Measurements from ENCODE around the gene BOK. TPM values are rescaled to one million over a fixed set of nuclear protein-coding genes. Genes with fewer than 3 reads are reported as not detected.

Gene BOK
- total RNA-seq, 1 donor from 2014 or later: 64.9 TPM

- FAIRE-seq (no peak), DNase-seq (ENCODE audit: low read depth) (no peak)
- H2AFZ ChIP-seq (ENCODE audit: low read depth, low read length): no peak overlapping the region
- peaks cover 9% of the 10 kb centered on the region for H3K4me1 ChIP-seq (ENCODE audit: insufficient read depth, low read length)
- no peaks in the 10 kb centered on the region for H3K79me2 ChIP-seq (ENCODE audit: insufficient read depth, low read length)
- no peaks in the 10 kb centered on the region for H3K36me3 ChIP-seq (ENCODE audit: insufficient read depth, low read length)
- no peak overlapping the region for H3K9ac ChIP-seq (ENCODE audit: low read length)
- H3K27me3 ChIP-seq (ENCODE audit: insufficient read depth, low read length): no peaks in the 10 kb centered on the region
- no peak overlapping the region for H3K27ac Mint-ChIP-seq (ENCODE audit: unreplicated experiment)
- no peak overlapping the region for H3K4me3 ChIP-seq (ENCODE audit: insufficient read depth, low read depth, low read length)
- no peaks in the 10 kb centered on the region for H3K9me3 Mint-ChIP-seq (ENCODE audit: unreplicated experiment)
- H3K9me3 ChIP-seq (ENCODE audit: insufficient read depth, low read depth, low read length): no peaks in the 10 kb centered on the region
- H4K20me1 ChIP-seq (ENCODE audit: insufficient read depth, low read length): no peaks in the 10 kb centered on the region
- H3K36me3 Mint-ChIP-seq (ENCODE audit: low read depth, unreplicated experiment): peaks cover 4% of the 10 kb centered on the region
- H3K27ac ChIP-seq (ENCODE audit: low read depth, low read length): no peak overlapping the region
- H3K4me2 ChIP-seq (ENCODE audit: low read length): no peak overlapping the region
- TF ChIP-seq EZH2 (IDR thresholded peaks at IDR 0.05; ENCODE audit: insufficient read depth, low read length) (no peak), CTCF (IDR thresholded peaks at IDR 0.05; ENCODE audit: insufficient read depth, low read depth, low read length) (no peak)
- peaks cover 7% of the 10 kb centered on the region for H3K4me1 Mint-ChIP-seq (ENCODE audit: low read depth, unreplicated experiment)
- peaks cover 5% of the 10 kb centered on the region for H3K27me3 Mint-ChIP-seq (ENCODE audit: low read depth, unreplicated experiment)
- H3K4me3 Mint-ChIP-seq (ENCODE audit: unreplicated experiment): no peak overlapping the region
Measured at GRCh38 chr2:241551998-241552737, 6.4 kb upstream of the BOK start.

DNA sequence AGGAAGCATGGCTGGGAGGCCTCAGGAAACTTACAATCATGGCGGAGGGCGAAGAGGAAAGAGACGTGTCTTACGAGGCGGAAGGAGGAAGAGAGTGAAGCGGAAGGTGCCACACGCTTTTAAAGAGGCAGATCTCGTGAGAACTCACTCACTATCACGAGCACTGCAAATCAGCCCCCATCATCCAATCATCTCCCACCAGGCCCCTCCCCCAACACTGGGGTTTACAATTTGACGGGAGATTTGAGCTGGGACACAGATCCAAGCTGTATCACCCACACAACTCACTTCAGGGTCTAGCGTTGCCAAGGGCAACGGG is 5.1 kb upstream of the BOK start:
- FAIRE-seq (no peak), DNase-seq (ENCODE audit: low read depth) (no peak)
- Histone ChIP-seq H3K27ac (ENCODE audit: low read depth, low read length) (no peak overlapping the region), H2AFZ (ENCODE audit: low read depth, low read length) (no peak overlapping the region), H3K4me3 (ENCODE audit: insufficient read depth, low read depth, low read length) (no peak overlapping the region), H4K20me1 (ENCODE audit: insufficient read depth, low read length) (no peaks in the 10 kb centered on the region), H3K4me1 (ENCODE audit: insufficient read depth, low read length) (no peaks in the 10 kb centered on the region), H3K9ac (ENCODE audit: low read length) (no peak overlapping the region), H3K27me3 (ENCODE audit: insufficient read depth, low read length) (no peaks in the 10 kb centered on the region), H3K4me2 (ENCODE audit: low read length) (no peak overlapping the region), H3K36me3 (ENCODE audit: insufficient read depth, low read length) (no peaks in the 10 kb centered on the region), H3K9me3 (ENCODE audit: insufficient read depth, low read depth, low read length) (no peaks in the 10 kb centered on the region), H3K79me2 (ENCODE audit: insufficient read depth, low read length) (no peaks in the 10 kb centered on the region)
- Mint-ChIP-seq H3K4me1 (ENCODE audit: low read depth, unreplicated experiment) (peaks cover 9% of the 10 kb centered on the region), H3K9me3 (ENCODE audit: unreplicated experiment) (peaks cover 1% of the 10 kb centered on the region), H3K27ac (ENCODE audit: unreplicated experiment) (no peak overlapping the region), H3K4me3 (ENCODE audit: unreplicated experiment) (no peak overlapping the region), H3K27me3 (ENCODE audit: low read depth, unreplicated experiment) (peaks cover 5% of the 10 kb centered on the region), H3K36me3 (ENCODE audit: low read depth, unreplicated experiment) (peaks cover 4% of the 10 kb centered on the region)
- TF ChIP-seq CTCF (IDR thresholded peaks at IDR 0.05; ENCODE audit: insufficient read depth, low read depth, low read length) (no peak), EZH2 (IDR thresholded peaks at IDR 0.05; ENCODE audit: insufficient read depth, low read length) (no peak)

DNA sequence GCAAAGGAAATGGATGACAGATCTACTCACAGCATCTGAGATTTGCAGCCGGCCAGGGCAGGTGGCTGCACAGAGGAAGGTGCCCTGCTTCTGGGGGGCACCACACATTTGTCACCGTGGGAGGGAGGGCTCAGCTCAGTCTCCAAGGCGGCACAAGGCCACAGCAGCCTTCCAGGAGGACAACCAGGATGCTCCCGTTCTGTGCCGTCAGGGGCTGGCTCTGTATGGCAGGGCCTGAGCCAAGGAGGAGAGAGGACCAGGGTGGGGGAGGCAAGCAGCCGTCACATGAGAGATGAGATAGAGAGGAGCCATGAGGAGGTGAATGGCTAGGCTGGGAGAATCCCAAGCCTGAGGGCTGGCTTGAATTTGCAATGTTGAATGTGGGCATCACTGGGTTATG is 4.6 kb upstream of the BOK start:
- H3K9me3 ChIP-seq (ENCODE audit: insufficient read depth, low read depth, low read length): no peaks in the 10 kb centered on the region
- H3K9me3 Mint-ChIP-seq (ENCODE audit: unreplicated experiment): peaks cover 1% of the 10 kb centered on the region
- DNase-seq (ENCODE audit: low read depth) (no peak), FAIRE-seq (no peak)
- no peak overlapping the region for H3K27ac ChIP-seq (ENCODE audit: low read depth, low read length)
- no peaks in the 10 kb centered on the region for H3K4me1 ChIP-seq (ENCODE audit: insufficient read depth, low read length)
- peaks cover 5% of the 10 kb centered on the region for H3K27me3 Mint-ChIP-seq (ENCODE audit: low read depth, unreplicated experiment)
- H3K79me2 ChIP-seq (ENCODE audit: insufficient read depth, low read length): no peaks in the 10 kb centered on the region
- H3K27ac Mint-ChIP-seq (ENCODE audit: unreplicated experiment): no peak overlapping the region
- H3K9ac ChIP-seq (ENCODE audit: low read length): no peak overlapping the region
- peaks cover 9% of the 10 kb centered on the region for H3K4me1 Mint-ChIP-seq (ENCODE audit: low read depth, unreplicated experiment)
- no peaks in the 10 kb centered on the region for H4K20me1 ChIP-seq (ENCODE audit: insufficient read depth, low read length)
- peaks cover 4% of the 10 kb centered on the region for H3K36me3 Mint-ChIP-seq (ENCODE audit: low read depth, unreplicated experiment)
- no peak overlapping the region for H2AFZ ChIP-seq (ENCODE audit: low read depth, low read length)
- H3K4me3 Mint-ChIP-seq (ENCODE audit: unreplicated experiment): no peak overlapping the region
- no peak overlapping the region for H3K4me3 ChIP-seq (ENCODE audit: insufficient read depth, low read depth, low read length)
- no peaks in the 10 kb centered on the region for H3K27me3 ChIP-seq (ENCODE audit: insufficient read depth, low read length)
- TF ChIP-seq EZH2 (IDR thresholded peaks at IDR 0.05; ENCODE audit: insufficient read depth, low read length) (no peak), CTCF (IDR thresholded peaks at IDR 0.05; ENCODE audit: insufficient read depth, low read depth, low read length) (no peak)
- no peak overlapping the region for H3K4me2 ChIP-seq (ENCODE audit: low read length)
- H3K36me3 ChIP-seq (ENCODE audit: insufficient read depth, low read length): no peaks in the 10 kb centered on the region

Measured in astrocyte (in vitro differentiated cells and primary cell).